PC-9 (cell line): ENCODE data around the gene NLRP11.

Source experiments
- EZH2 ChIP-seq: fragments of 200-600 bp; sonication (generic); IDR thresholded peaks from 2 replicates; pipeline ENCODE4 v1.8.0; 2017; ENCODE audit warnings: antibody characterized with exemption, low read depth
- TF ChIP-seq, protein P1 (sequence below): fragments of 200-600 bp; sonication (generic); conservative IDR thresholded peaks from 2 replicates; pipeline ENCODE4 v1.6.1; 2017; ENCODE audit warnings: mixed run types, antibody characterized with exemption, mild to moderate bottlenecking, moderate library complexity

DNA sequence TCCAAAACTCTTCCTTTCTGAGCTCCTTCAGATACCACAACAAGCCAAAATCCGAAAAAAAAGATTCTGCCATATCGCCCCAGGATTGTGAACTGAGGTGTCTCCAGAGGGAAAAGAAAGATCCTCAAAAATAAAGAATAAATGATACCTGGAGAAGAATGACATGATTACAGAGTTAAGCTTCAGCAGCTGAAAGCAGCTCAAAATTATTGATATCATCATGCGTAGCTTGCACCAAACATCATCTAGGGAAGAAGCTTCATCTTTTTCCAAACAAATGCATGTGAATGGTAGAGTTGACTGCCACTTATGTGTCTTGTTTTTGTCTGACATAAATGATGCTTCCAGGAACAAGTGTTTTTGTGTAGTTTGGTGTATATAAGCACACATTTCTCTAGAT is 93.5 kb downstream of the NLRP11 start, which contains the start of gene NLRP9:
- TF ChIP-seq, protein P1, sequence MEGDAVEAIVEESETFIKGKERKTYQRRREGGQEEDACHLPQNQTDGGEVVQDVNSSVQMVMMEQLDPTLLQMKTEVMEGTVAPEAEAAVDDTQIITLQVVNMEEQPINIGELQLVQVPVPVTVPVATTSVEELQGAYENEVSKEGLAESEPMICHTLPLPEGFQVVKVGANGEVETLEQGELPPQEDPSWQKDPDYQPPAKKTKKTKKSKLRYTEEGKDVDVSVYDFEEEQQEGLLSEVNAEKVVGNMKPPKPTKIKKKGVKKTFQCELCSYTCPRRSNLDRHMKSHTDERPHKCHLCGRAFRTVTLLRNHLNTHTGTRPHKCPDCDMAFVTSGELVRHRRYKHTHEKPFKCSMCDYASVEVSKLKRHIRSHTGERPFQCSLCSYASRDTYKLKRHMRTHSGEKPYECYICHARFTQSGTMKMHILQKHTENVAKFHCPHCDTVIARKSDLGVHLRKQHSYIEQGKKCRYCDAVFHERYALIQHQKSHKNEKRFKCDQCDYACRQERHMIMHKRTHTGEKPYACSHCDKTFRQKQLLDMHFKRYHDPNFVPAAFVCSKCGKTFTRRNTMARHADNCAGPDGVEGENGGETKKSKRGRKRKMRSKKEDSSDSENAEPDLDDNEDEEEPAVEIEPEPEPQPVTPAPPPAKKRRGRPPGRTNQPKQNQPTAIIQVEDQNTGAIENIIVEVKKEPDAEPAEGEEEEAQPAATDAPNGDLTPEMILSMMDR: no peak
- TF ChIP-seq EZH2: no peak
